ENCODE results near the gene DOCK8. TPM values are rescaled to one million over a fixed set of nuclear protein-coding genes. Genes with fewer than 3 reads are reported as not detected.

Gene DOCK8
- polyA plus RNA-seq, 2 of the 4 experiments (the other 2 are of a cell fraction), result 0.27 to 0.68 TPM

DNA sequence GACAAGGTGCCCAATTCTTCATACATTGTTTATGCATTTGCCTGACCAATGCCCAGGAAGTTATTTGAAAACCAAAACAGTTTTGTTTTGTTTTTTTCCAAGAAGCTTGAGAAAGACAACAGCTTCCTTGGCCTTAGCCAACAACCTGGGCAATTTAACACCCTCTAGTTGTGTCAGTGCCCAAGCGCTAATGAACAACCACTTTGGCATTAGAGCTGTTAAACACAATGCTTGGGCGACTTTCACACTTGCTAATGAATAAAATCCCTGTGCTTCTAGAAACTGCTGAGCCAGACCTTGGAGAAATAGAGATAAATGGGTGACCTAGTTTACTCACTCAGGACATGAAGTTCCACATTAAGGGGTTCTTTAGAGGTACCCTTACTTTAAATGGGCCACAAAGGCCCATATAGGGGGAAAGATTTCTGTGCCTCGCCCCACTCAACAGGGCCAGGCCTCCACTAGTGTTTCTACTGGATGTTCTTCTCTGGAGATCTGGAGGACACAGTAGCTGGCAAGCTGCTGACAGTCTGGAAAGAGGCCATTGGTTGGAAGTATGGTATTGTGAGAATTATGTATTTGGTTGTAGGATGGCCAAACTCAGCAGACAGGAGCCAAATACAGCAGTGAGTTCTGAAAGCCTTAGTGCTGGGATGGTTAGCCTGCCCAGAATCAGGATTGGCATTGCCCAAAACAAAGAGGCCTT, 179.8 kb downstream of the DOCK8 start:
- H3K4me2 ChIP-seq, result no peak overlapping the region
- no peak overlapping the region for H3K27ac ChIP-seq
- TF ChIP-seq NFE2L2 (conservative IDR thresholded peaks at IDR 0.05; ENCODE audit: low read length), result no peak
- TF ChIP-seq, protein P1, sequence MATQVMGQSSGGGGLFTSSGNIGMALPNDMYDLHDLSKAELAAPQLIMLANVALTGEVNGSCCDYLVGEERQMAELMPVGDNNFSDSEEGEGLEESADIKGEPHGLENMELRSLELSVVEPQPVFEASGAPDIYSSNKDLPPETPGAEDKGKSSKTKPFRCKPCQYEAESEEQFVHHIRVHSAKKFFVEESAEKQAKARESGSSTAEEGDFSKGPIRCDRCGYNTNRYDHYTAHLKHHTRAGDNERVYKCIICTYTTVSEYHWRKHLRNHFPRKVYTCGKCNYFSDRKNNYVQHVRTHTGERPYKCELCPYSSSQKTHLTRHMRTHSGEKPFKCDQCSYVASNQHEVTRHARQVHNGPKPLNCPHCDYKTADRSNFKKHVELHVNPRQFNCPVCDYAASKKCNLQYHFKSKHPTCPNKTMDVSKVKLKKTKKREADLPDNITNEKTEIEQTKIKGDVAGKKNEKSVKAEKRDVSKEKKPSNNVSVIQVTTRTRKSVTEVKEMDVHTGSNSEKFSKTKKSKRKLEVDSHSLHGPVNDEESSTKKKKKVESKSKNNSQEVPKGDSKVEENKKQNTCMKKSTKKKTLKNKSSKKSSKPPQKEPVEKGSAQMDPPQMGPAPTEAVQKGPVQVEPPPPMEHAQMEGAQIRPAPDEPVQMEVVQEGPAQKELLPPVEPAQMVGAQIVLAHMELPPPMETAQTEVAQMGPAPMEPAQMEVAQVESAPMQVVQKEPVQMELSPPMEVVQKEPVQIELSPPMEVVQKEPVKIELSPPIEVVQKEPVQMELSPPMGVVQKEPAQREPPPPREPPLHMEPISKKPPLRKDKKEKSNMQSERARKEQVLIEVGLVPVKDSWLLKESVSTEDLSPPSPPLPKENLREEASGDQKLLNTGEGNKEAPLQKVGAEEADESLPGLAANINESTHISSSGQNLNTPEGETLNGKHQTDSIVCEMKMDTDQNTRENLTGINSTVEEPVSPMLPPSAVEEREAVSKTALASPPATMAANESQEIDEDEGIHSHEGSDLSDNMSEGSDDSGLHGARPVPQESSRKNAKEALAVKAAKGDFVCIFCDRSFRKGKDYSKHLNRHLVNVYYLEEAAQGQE (IDR thresholded peaks at IDR 0.05), result no peak
- TF ChIP-seq, protein P2, sequence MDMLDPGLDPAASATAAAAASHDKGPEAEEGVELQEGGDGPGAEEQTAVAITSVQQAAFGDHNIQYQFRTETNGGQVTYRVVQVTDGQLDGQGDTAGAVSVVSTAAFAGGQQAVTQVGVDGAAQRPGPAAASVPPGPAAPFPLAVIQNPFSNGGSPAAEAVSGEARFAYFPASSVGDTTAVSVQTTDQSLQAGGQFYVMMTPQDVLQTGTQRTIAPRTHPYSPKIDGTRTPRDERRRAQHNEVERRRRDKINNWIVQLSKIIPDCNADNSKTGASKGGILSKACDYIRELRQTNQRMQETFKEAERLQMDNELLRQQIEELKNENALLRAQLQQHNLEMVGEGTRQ (IDR thresholded peaks at IDR 0.05), result no peak
- no peak for TF ChIP-seq RNF2 (IDR thresholded peaks at IDR 0.05; ENCODE audit: borderline replicate concordance, low read depth)
- TF ChIP-seq, protein P3, sequence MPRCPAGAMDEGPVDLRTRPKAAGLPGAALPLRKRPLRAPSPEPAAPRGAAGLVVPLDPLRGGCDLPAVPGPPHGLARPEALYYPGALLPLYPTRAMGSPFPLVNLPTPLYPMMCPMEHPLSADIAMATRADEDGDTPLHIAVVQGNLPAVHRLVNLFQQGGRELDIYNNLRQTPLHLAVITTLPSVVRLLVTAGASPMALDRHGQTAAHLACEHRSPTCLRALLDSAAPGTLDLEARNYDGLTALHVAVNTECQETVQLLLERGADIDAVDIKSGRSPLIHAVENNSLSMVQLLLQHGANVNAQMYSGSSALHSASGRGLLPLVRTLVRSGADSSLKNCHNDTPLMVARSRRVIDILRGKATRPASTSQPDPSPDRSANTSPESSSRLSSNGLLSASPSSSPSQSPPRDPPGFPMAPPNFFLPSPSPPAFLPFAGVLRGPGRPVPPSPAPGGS (IDR thresholded peaks at IDR 0.05), result no peak
- TF ChIP-seq CEBPB (IDR thresholded peaks at IDR 0.05), result no peak
- no peak for TF ChIP-seq BHLHE40 (IDR thresholded peaks at IDR 0.05; ENCODE audit: low read depth, low read length)
- TF ChIP-seq, protein P4, sequence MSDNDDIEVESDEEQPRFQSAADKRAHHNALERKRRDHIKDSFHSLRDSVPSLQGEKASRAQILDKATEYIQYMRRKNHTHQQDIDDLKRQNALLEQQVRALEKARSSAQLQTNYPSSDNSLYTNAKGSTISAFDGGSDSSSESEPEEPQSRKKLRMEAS (IDR thresholded peaks at IDR 0.05), result no peak
- no peaks in the 10 kb centered on the region for H3K9me3 ChIP-seq
- FAIRE-seq (no peak), DNase-seq (ENCODE audit: low read depth in 1 of 2, low spot score in 1 of 2) (no peak), ATAC-seq (no peak)
- POLR2A ChIA-PET, result no interaction called here
- CTCF ChIA-PET, result no interaction called here
- no peak overlapping the region for H3K4me3 ChIP-seq
- H3K4me1 ChIP-seq, result no peaks in the 10 kb centered on the region
- 64% methylated on average over 3 of the region's 3 CpGs for WGBS (ENCODE audit: missing lambda C conversion rate)

DNA sequence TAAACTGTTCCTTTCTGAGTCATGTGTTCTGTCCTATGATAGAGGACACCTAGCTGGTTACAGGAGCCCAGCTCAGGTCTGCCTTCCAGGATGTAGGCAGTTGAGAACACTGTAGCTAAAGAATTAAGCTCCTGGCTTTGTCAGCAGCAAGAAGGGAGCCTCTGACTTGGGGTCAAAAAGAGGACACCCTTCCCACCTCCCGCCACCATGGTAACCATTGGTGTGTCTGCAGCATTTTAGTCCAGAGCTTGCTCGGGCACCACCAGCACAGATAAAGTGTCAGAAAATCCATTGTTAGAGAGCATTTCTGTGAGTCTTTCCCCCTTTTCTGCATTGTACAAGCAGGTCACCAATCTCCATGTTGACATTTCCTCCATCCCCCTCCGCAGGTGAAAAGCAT, 181.7 kb downstream of the DOCK8 start:
- H3K27ac ChIP-seq, result no peak overlapping the region
- TF ChIP-seq CHD4 (IDR thresholded peaks at IDR 0.05; ENCODE audit: borderline replicate concordance) (no peak), ZC3H11A (IDR thresholded peaks at IDR 0.05) (no peak), NR3C1 (IDR thresholded peaks at IDR 0.05) (no peak), HOXA7 (CRISPR knock-in tag; IDR thresholded peaks at IDR 0.05) (no peak), NPAS2 (CRISPR knock-in tag; IDR thresholded peaks at IDR 0.05; ENCODE audit: borderline replicate concordance) (no peak), MYC (IDR thresholded peaks at IDR 0.05; ENCODE audit: borderline replicate concordance, low read length) (no peak), NFE2L2 (conservative IDR thresholded peaks at IDR 0.05; ENCODE audit: low read length) (no peak), RFX5 (IDR thresholded peaks at IDR 0.05) (no peak), RCOR1 (IDR thresholded peaks at IDR 0.05; ENCODE audit: low read depth, low read length) (no peak), GATA3 (IDR thresholded peaks at IDR 0.05; ENCODE audit: borderline replicate concordance) (no peak), POLR2AphosphoS2 (conservative IDR thresholded peaks at IDR 0.05; ENCODE audit: low read length) (no peak), RAD21 (conservative IDR thresholded peaks at IDR 0.05 in 1 of 2, IDR thresholded peaks at IDR 0.05 in 1 of 2) (no peak), BHLHE40 (IDR thresholded peaks at IDR 0.05; ENCODE audit: low read depth, low read length) (no peak), MAZ (IDR thresholded peaks at IDR 0.05; ENCODE audit: borderline replicate concordance, low read depth, low read length) (no peak)
- TF ChIP-seq, protein P5, sequence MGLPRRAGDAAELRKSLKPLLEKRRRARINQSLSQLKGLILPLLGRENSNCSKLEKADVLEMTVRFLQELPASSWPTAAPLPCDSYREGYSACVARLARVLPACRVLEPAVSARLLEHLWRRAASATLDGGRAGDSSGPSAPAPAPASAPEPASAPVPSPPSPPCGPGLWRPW (IDR thresholded peaks at IDR 0.05), result no peak
- TF ChIP-seq, protein P2 (IDR thresholded peaks at IDR 0.05), result no peak
- ChIA-PET CTCF (interaction anchor here (1.3 kb wide), 1 partner anchor 108 kb away, joined by 3 read pairs; the partner anchor contains the start of gene KANK1), POLR2A (no interaction called here)
- H3K4me2 ChIP-seq, result no peak overlapping the region
- 92% methylated on average over 3 of the region's 3 CpGs for WGBS (ENCODE audit: missing lambda C conversion rate)
- FAIRE-seq (no peak), DNase-seq (ENCODE audit: low read depth in 1 of 2, low spot score in 1 of 2) (no peak), ATAC-seq (no peak)
- no peaks in the 10 kb centered on the region for H3K4me1 ChIP-seq
- H3K9me3 ChIP-seq, result no peaks in the 10 kb centered on the region
- no peak overlapping the region for H3K4me3 ChIP-seq
